Tibial artery (tissue), 4 donors: ENCODE results near the gene KLHL22.

Experiments used
- DNase-seq, 2 donors: peaks; one replicate each; pipeline ENCODE4 v3.0.0-alpha.2; 2019
- H3K27ac ChIP-seq, 2 donors: fragments of 200-600 bp; sonication (generic) in 1 of 2; 1 replicate in 1 of 2; 2 replicates in 1 of 2; pipeline ENCODE4 v1.5.1; 2018 to 2019; ENCODE audit warnings: mild to moderate bottlenecking in 1 of 2
- H3K27me3 ChIP-seq, 2 donors: fragments of 200-600 bp; sonication (generic) in 1 of 2; one replicate each; pipeline versions ENCODE4 v1.5.1 to v1.6.0; 2016 to 2019
- H3K36me3 ChIP-seq, 3 donors: fragments of 200-600 bp; sonication (generic) in 2 of 3; one replicate each; pipeline ENCODE4 v1.5.1; 2016 to 2019; ENCODE audit warnings: mild to moderate bottlenecking in 2 of 3
- H3K4me1 ChIP-seq, 4 donors: fragments of 200-600 bp; sonication (generic) in 2 of 4; 1 replicate in 3 of 4; 2 replicates in 1 of 4; pipeline ENCODE4 v1.5.1; 2016 to 2019
- H3K4me3 ChIP-seq, 2 donors: fragments of 200-600 bp; sonication (generic) in 1 of 2; 1 replicate in 1 of 2; 2 replicates in 1 of 2; pipeline ENCODE4 v1.5.1; 2018 to 2019; ENCODE audit warnings: mild to moderate bottlenecking in 2 of 2
- H3K9me3 ChIP-seq, 3 donors: fragments of 200-600 bp; sonication (generic) in 1 of 3; one replicate each; pipeline ENCODE4 v1.5.1; 2016 to 2019
- intact Hi-C: fragments of 100-400 bp; cut with DNase I; formaldehyde crosslinking; loops from one replicate; pipeline ENCODE4 v1.15.0; 2023; ENCODE audit warnings: low total_unique reads
- TF ChIP-seq, protein P1 (sequence below), 2 experiments: fragments of 200-600 bp in 1 of 2; fragments of 450-650 bp in 1 of 2; IDR thresholded peaks; one replicate each; pipeline ENCODE4 v1.5.1; 2017 to 2019; ENCODE audit warnings: antibody characterized with exemption in 2 of 2, mild to moderate bottlenecking in 1 of 2, moderate library complexity in 1 of 2

The KLHL22 gene

DNA sequence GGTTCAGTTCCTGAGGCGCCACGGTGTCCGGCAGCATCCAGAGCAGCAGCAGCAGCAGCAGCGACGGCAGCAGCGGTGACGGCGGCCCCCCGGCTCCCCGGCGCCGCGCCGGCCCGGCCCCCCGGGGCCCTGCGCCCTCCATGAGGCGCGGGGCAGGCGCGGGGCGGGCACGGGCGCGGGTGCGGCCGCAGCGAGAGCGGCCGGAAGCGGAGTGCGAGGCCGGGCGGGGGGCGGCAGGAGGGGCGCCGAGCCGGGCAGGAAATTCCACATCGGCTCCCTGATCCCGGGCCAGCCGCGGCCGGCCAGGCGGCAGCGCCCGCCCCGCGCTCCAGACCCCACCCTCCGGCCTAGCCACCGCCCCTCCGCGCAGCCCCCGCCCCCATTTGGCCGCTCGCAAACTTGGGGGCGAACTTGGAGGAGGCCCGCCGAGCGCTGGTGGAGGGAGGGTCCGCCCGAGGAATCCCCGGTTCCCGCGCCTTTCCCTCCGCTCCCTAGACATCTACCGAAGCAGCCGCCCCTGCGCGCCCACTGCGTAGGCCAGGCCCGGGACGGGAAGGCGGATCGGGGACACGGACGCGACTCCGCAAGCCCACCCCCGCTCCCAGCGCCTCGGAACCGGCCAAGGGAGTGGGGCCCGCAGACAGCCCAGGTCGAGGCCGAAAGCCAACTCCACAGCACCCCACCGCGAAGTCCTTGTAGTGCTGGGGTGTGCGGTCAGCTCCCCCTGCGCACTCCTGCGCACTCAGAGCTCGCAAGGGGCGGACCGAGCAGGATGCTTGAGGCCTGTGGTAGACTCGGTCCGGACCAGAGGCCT is 57.8 kb downstream of the KLHL22 start, which contains the start of gene SCARF2:
Gene SCARF2, minus strand, starts transcription at position 213 of the 814 bp plus-strand sequence. Its CDS starts 71 bp downstream, at position 142.
- no peaks in the 10 kb centered on the region for H3K27me3 ChIP-seq
- TF ChIP-seq, protein P1, sequence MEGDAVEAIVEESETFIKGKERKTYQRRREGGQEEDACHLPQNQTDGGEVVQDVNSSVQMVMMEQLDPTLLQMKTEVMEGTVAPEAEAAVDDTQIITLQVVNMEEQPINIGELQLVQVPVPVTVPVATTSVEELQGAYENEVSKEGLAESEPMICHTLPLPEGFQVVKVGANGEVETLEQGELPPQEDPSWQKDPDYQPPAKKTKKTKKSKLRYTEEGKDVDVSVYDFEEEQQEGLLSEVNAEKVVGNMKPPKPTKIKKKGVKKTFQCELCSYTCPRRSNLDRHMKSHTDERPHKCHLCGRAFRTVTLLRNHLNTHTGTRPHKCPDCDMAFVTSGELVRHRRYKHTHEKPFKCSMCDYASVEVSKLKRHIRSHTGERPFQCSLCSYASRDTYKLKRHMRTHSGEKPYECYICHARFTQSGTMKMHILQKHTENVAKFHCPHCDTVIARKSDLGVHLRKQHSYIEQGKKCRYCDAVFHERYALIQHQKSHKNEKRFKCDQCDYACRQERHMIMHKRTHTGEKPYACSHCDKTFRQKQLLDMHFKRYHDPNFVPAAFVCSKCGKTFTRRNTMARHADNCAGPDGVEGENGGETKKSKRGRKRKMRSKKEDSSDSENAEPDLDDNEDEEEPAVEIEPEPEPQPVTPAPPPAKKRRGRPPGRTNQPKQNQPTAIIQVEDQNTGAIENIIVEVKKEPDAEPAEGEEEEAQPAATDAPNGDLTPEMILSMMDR (IDR thresholded peaks at IDR 0.05): no peak
- peak within 1 kb of the TSS; percentile 94 to 96 for H3K27ac ChIP-seq
- intact Hi-C loops: loop anchor here (5.0 kb wide), 1 partner anchor 59 kb away; the partner anchor contains the start of gene KLHL22
- H3K4me3 ChIP-seq: peak within 1 kb of the TSS; percentile 78 to 89
- peaks cover 0 to 16% (median 0%) of the 10 kb centered on the region in 3 donors for H3K36me3 ChIP-seq
- H3K4me1 ChIP-seq: peaks cover 0 to 46% (median 25%) of the 10 kb centered on the region in 4 donors
- DNase-seq: peak in 1 of 2 donors; percentile 83
- H3K9me3 ChIP-seq: no peaks in the 10 kb centered on the region

GRCh38 chr22:20436768-20437612 is 58.6 kb downstream of the KLHL22 start:
- Histone ChIP-seq H3K27ac (peak overlapping the region; percentile 94 to 96), H3K4me3 (peak overlapping the region; percentile 78 to 89), H3K4me1 (peaks cover 0 to 46% (median 25%) of the 10 kb centered on the region in 4 donors), H3K36me3 (peaks cover 0 to 8% (median 0%) of the 10 kb centered on the region in 3 donors), H3K9me3 (no peaks in the 10 kb centered on the region), H3K27me3 (no peaks in the 10 kb centered on the region)
- intact Hi-C loops: loop anchor here (5.0 kb wide), 1 partner anchor 60 kb away; the partner anchor contains the start of gene KLHL22
- TF ChIP-seq, protein P1 (IDR thresholded peaks at IDR 0.05): no peak
- DNase-seq: peak in 1 of 2 donors; percentile 76

DNA sequence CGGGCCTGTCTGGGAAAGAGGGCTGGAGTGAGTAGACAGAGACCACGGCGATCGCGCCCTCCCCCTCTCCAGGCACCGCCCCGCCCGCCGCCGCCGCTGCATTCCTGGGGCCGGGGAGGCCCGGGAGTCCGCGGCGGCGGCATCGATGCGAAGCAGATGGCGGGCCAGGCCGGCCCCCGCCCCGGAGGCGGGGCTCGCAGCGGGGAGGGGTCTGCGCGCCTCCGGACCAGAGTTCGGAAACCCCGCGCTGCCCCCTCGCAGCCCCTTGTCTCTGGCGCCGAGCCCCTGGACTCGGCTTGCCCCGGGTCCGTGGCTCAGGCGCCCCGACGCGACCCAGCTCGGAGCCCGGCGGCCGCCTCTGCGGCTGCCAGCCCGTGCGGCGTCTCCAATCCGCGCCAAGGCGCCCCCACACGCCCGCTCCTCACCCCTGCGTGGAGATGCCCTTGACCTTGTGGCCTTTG is 59.3 kb downstream of the KLHL22 start:
- peak overlapping the region; percentile 78 to 89 for H3K4me3 ChIP-seq
- peaks cover 0 to 1% (median 0%) of the 10 kb centered on the region in 3 donors for H3K36me3 ChIP-seq
- peak overlapping the region; percentile 94 to 96 for H3K27ac ChIP-seq
- H3K27me3 ChIP-seq: no peaks in the 10 kb centered on the region
- peaks cover 0 to 49% (median 25%) of the 10 kb centered on the region in 4 donors for H3K4me1 ChIP-seq
- intact Hi-C loops: loop anchor here (5.0 kb wide), 1 partner anchor 61 kb away; the partner anchor contains the start of gene KLHL22
- TF ChIP-seq, protein P1 (IDR thresholded peaks at IDR 0.05): no peak
- DNase-seq: peak in 1 of 2 donors; percentile 68
- no peaks in the 10 kb centered on the region for H3K9me3 ChIP-seq

GRCh38 chr22:20435436-20436306 is 59.9 kb downstream of the KLHL22 start:
- Histone ChIP-seq H3K27me3 (no peaks in the 10 kb centered on the region), H3K4me3 (peak overlapping the region; percentile 78 to 89), H3K27ac (peak overlapping the region; percentile 94 to 96), H3K9me3 (no peaks in the 10 kb centered on the region), H3K36me3 (peaks cover 0 to 2% (median 1%) of the 10 kb centered on the region in 3 donors), H3K4me1 (peaks cover 0 to 56% (median 25%) of the 10 kb centered on the region in 4 donors)
- TF ChIP-seq, protein P1 (IDR thresholded peaks at IDR 0.05): no peak
- intact Hi-C loops: loop anchor here (5.0 kb wide), 1 partner anchor 62 kb away; the partner anchor contains the start of gene KLHL22
- DNase-seq: peak in 1 of 2 donors; percentile 56
